ENCODE data around the gene MEX3D.

GRCh38 chr19:1571358-1571757 lies 3.2 kb upstream of the MEX3D start:
- TF ChIP-seq CTCF (conservative IDR thresholded peaks at IDR 0.05; ENCODE audit: low read length) = no peak
- TF ChIP-seq EZH2phosphoT487 (IDR thresholded peaks at IDR 0.05; ENCODE audit: borderline replicate concordance) = no peak

Measured in Loucy (cell line).